Amygdala (tissue), 56 donors: Measurements from ENCODE around the gene CCL14.
"Not testable (repeated sequence)": the region's sequence is repeated elsewhere in the genome, so short reads cannot be mapped to it uniquely, and the experiment has no call there.

Experiments used
- DNase-seq, 56 donors: peaks; one replicate each; lab custom pipeline; 2025; lab: John Stamatoyannopoulos, UW

CCL14 gene

DNA sequence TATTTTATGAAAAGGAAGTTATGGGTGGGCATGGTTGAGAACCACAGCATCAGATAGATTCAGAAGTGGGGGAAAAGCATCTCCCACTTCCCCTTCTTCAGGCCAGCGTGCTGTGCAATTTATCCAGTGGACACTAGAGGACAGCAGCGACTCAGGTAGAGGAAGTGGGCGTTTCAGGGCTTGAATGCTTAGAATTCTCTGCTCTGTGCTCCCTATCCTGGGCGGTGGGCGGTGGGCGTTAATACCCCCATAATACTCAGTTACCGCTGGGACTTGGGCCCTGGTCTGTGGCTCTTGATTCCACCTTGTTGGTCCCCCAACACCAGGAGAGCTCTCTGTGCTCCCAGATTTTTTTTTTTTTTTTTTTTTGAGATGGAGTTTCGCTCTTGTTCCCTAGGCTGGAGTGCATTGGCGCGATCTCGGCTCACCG lies 39.4 kb downstream of the CCL14 start:
- peak in 10 of 56 donors; percentile 0 to 23 (median 3) for DNase-seq

DNA sequence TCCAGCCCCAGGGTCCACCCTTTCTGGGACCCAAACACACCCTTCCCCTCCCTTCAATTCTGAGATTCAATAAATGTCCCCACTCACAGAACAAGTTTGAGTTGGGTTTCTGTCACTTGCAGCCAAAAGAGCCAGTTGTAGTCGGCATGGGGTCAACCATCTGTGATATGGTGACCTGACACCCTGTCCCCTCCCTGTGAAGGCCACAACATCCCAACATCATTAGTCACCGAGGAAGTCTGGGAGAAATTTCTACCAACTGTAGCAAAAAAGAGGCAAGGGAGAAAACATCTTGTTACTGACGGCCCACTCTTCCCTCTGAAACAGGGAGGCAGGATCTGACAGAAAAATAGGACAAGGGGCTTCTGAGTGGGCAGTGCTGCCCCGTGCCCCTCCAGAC lies 42.4 kb downstream of the CCL14 start:
- no peak for DNase-seq

DNA sequence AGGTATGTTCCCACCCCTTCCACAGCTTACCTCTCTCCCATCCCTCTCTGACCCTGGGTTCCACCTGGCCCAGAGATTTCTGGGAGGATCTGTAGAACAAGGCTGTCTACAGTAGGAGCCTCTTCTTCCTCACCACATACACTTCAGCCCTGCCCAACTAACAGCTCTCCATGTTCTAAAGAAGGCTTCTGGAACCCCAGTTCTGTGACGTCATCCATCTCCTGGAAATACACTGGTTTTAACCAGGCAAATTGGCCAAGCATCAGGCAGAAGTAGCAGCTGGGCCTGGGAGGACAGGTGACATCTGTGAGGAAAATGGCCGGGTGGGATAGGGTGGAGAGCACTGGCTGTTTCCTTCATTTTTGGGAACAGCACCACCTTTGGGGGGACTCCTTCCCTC lies 43.0 kb downstream of the CCL14 start, which contains the start of gene LYZL6:
Gene LYZL6, minus strand, starts transcription at position 177 of the 400 bp plus-strand sequence. CDS start 4,357 bp downstream, outside the sequence.
- DNase-seq: no peak

DNA sequence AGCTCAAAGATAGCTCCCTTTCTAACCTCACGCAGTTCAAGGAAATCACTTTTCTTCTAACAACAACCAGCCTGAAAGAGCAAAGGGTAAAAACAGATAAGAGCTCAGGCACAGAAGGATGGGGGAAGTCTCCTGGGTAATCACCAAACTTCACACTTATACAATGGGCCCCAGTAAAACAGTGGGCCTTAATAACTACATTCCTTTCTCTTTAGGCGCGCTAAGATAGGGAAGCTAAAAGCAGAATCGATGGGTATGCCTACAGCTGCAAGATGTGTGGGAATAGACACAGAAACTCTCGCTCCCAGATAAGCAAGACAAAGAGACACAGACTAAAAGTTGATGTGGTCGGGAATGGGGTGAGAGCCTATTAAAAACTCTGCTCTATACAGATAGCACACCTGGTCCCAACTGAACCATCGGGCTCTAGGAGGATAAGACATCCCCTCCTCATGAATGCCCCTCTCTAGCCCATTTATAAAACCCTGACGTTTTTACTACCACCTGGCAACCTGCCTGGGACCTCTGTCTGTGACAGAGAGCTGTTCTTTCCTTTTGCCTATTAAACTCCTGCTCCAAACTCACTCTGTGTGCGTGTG lies 43.8 kb downstream of the CCL14 start:
- no peak for DNase-seq

DNA sequence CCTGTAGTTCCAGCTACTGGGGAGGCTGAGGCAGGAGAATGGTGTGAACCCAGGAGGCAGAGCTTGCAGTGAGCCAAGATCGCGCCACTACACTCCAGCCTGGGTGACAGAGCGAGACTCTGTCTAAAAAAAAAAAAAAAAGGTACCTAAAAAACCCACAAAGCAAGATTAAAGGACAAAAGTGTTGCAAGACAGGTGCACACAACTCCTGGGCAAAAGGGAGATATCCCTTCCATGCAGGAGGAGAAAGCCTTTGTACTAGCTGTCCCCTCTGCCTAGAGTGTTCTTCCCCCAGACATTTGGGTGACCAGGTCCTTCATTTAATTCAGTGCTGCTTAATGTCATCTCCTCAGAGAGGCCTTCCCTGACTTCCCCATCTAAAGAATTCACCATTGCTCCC lies 48.0 kb downstream of the CCL14 start:
- not testable (repeated sequence) for DNase-seq

DNA sequence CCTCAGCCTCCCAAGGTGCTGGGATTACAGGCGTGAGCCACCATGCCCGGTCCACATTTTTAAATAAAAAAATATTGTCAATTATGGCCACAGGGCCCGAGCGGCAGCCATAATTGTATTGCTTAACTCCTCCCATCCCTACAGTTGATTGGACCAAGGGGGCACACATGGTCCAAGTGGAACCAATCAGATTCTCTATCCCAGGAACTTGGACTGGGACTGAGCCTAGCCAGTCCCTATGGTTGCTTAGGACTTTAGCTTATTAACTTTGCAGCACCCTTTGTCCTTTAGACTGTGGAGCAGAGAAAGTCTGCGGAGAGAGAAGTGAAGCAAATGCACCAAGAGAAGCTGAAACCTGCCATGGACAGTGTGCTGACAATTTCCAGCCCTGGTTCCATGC lies 50.5 kb downstream of the CCL14 start:
- no peak for DNase-seq

DNA sequence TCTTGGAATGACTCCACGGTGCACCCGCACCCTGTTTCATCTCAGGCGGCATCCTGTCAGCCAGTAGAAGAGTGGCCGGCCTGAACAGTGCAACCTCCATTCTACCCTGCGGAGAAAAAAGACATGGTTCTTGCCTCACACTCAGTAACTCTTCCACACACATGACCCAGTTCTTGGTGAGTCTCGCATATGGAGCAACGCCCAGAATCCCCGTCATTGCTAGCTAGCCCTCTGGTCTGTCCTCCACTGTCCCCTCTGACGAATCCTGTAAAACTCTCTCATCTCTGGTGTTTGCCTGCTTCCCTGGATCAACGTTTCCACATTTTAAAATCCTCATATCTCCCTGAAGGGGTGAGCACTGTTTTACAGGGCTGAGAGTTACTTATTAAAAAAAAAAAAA lies 51.8 kb downstream of the CCL14 start:
- no peak for DNase-seq
